Endothelial cell of umbilical vein (primary cell): ENCODE measurements around the gene MRTO4. TPM values are rescaled to one million over a fixed set of nuclear protein-coding genes. Genes with fewer than 3 reads are reported as not detected.

ENCODE experiments used
- BruUV-seq: library from RNA; stranded (reverse); fragments of 400-500 nt; replicated peaks from 2 replicates; lab custom pipeline; 2021; lab: Mats Ljungman, UMichigan
- CTCF ChIA-PET: fragments of 300-600, 350-600 bp; sonication (Branson Sonifier 250); formaldehyde crosslinking; loops from one replicate; lab custom pipeline; 2021; ENCODE audit warnings: antibody characterized with exemption, inconsistent platforms; lab: Charles Lee
- POLR2A ChIA-PET: fragments of 300-600, 350-600 bp; sonication (Branson Sonifier 250); formaldehyde crosslinking; loops from one replicate; lab custom pipeline; 2021; ENCODE audit warnings: antibody characterized with exemption, inconsistent platforms; lab: Charles Lee
- DNase-seq: peaks from one replicate; pipeline ENCODE4 v3.0.0-alpha.2; 2011; ENCODE audit warnings: low read depth, low spot score
- FAIRE-seq: peaks from 2 replicates; lab custom pipeline; 2011; peaks lifted over from hg19 to GRCh38; lab: Jason Lieb, UNC
- H2AFZ ChIP-seq: 2 replicates; pipeline ENCODE4 v1.6.0; 2012; ENCODE audit warnings: low read depth, low read length, control low read depth, inconsistent platforms
- H3K27ac ChIP-seq: 2 replicates; pipeline ENCODE4 v1.5.1; 2011; ENCODE audit warnings: low read depth, mild to moderate bottlenecking, control low read depth, low read length, moderate library complexity; ENCODE audit not compliant: insufficient read depth
- H3K27me3 ChIP-seq, 2 experiments: 2 replicates each; pipeline versions ENCODE4 v1.6.0 to v1.6.1; 2011; ENCODE audit warnings: low read length in 2 of 2, mixed read lengths in 1 of 2; ENCODE audit not compliant: control insufficient read depth in 2 of 2, insufficient read depth in 2 of 2
- H3K36me3 ChIP-seq, 2 experiments: 2 replicates in 1 of 2; 3 replicates in 1 of 2; pipeline ENCODE4 v1.5.1; 2011; ENCODE audit warnings: low read length in 2 of 2, mild to moderate bottlenecking in 1 of 2, moderate library complexity in 1 of 2; ENCODE audit not compliant: control insufficient read depth in 2 of 2, insufficient read depth in 2 of 2; ENCODE audit errors: extremely low read depth in 1 of 2
- H3K4me1 ChIP-seq: 3 replicates; pipeline ENCODE4 v1.5.1; 2011; ENCODE audit warnings: mild to moderate bottlenecking, low read length; ENCODE audit not compliant: control insufficient read depth, insufficient read depth; ENCODE audit errors: extremely low read depth
- H3K4me2 ChIP-seq: 2 replicates; pipeline ENCODE4 v1.6.1; 2011; ENCODE audit warnings: low read length, control low read depth, mixed read lengths; ENCODE audit not compliant: insufficient read depth
- H3K4me3 ChIP-seq, 3 experiments: fragments of 200-600 bp in 1 of 3; sonication (generic), shearing (Covaris generic) in 1 of 3; replicated peaks in 1 of 3; 2 replicates each; pipeline ENCODE4 v1.5.1; 2011 to 2016; ENCODE audit warnings: control low read depth in 3 of 3, low read length in 3 of 3, mild to moderate bottlenecking in 2 of 3, inconsistent platforms in 1 of 3, low read depth in 1 of 3, moderate library complexity in 1 of 3; ENCODE audit not compliant: insufficient read depth in 1 of 3
- H3K79me2 ChIP-seq: 2 replicates; pipeline ENCODE4 v1.6.0; 2012; ENCODE audit warnings: low read length, inconsistent platforms; ENCODE audit not compliant: control insufficient read depth, insufficient read depth
- H3K9ac ChIP-seq: replicated peaks from 2 replicates; pipeline ENCODE3; 2011; ENCODE audit warnings: low read length, control low read depth; ENCODE audit not compliant: insufficient read depth; ENCODE audit errors: extremely low read depth
- H3K9me1 ChIP-seq: replicated peaks from 3 replicates; pipeline ENCODE4 v1.6.0; 2011; ENCODE audit warnings: mild to moderate bottlenecking, low read length; ENCODE audit not compliant: control insufficient read depth, insufficient read depth; ENCODE audit errors: extremely low read depth
- H3K9me3 ChIP-seq: replicated peaks from 2 replicates; pipeline ENCODE4 v1.5.1; 2012; ENCODE audit warnings: low read length, inconsistent platforms; ENCODE audit not compliant: control insufficient read depth, insufficient read depth
- H4K20me1 ChIP-seq: replicated peaks from 2 replicates; pipeline ENCODE3; 2011; ENCODE audit warnings: mild to moderate bottlenecking, low read length; ENCODE audit not compliant: control insufficient read depth, insufficient read depth; ENCODE audit errors: extremely low read depth
- CTCF ChIP-seq, 2 donors: IDR thresholded peaks; 1 replicate in 1 of 2; 2 replicates in 1 of 2; pipeline ENCODE4 v1.5.1; 2011; ENCODE audit warnings: low read length in 2 of 2, mild to moderate bottlenecking in 2 of 2, moderate library complexity in 2 of 2, control low read depth in 1 of 2, inconsistent platforms in 1 of 2, low read depth in 1 of 2; ENCODE audit not compliant: insufficient read depth in 1 of 2; ENCODE audit errors: extremely low read depth in 1 of 2
- EZH2 ChIP-seq: IDR thresholded peaks from 2 replicates; pipeline ENCODE4 v1.6.1; 2012; ENCODE audit warnings: borderline replicate concordance, low read depth, mild to moderate bottlenecking, moderate library complexity, low read length, inconsistent platforms; ENCODE audit not compliant: severe bottlenecking
- FOS ChIP-seq: IDR thresholded peaks from 2 replicates; pipeline ENCODE4 v1.6.1; 2011; ENCODE audit warnings: mild to moderate bottlenecking, low read length, moderate library complexity, borderline replicate concordance; ENCODE audit not compliant: insufficient read depth
- GATA2 ChIP-seq: IDR thresholded peaks from 2 replicates; pipeline ENCODE4 v1.7.0; 2011; ENCODE audit warnings: low read depth, mild to moderate bottlenecking, moderate library complexity, mixed read lengths, low read length; ENCODE audit not compliant: insufficient read length, insufficient read depth
- JUN ChIP-seq: IDR thresholded peaks from 2 replicates; pipeline ENCODE4 v1.6.1; 2011; ENCODE audit warnings: borderline replicate concordance, low read depth; ENCODE audit not compliant: insufficient read length, insufficient read depth
- MAX ChIP-seq: IDR thresholded peaks from 2 replicates; pipeline ENCODE4 v1.6.1; 2011; ENCODE audit not compliant: insufficient read depth, insufficient read length
- MYC ChIP-seq: IDR thresholded peaks from one replicate; pipeline ENCODE4 v1.6.1; 2011; ENCODE audit warnings: mild to moderate bottlenecking, low read depth, low read length
- POLR2A ChIP-seq: IDR thresholded peaks from 2 replicates; pipeline ENCODE4 v1.6.1; 2012; ENCODE audit warnings: low read depth, mild to moderate bottlenecking, control low read depth, low read length
- POLR2AphosphoS5 ChIP-seq: IDR thresholded peaks from 2 replicates; pipeline ENCODE4 v1.6.1; 2012; ENCODE audit warnings: low read depth, mild to moderate bottlenecking, control low read depth, low read length, moderate library complexity; ENCODE audit not compliant: insufficient read depth
- dilution Hi-C: fragments of 300-500 bp; cut with MboI; formaldehyde crosslinking; loops from one replicate; pipeline ENCODE4 v1.15.0; 2019; ENCODE audit warnings: low sequenced_read_pairs; ENCODE audit not compliant: extremely low pct_ligation_motif_present
- intact Hi-C: fragments of 100-400 bp; cut with micrococcal nuclease; formaldehyde crosslinking; loops from one replicate; pipeline ENCODE4 v1.10.0; 2022
- polyA plus RNA-seq, 4 experiments: library from polyadenylated mRNA; depleted of rRNA in 3 of 4; stranded (reverse) in 3 of 4; unstranded in 1 of 4; fragments of >200 nt; gene quantifications; 2 replicates each; pipeline versions ENCODE4 v1.2.1 to v1.2.3, GENCODE V29; 2011 to 2012; ENCODE audit warnings: missing spikeins in 1 of 4
- total RNA-seq: library from RNA; stranded (reverse); gene quantifications from 2 replicates; pipeline ENCODE4 v1.2.3, GENCODE V29; 2021

The MRTO4 gene
- total and polyA plus RNA-seq, 2 donors (not counting 3 experiments of a cell fraction or from before 2014, with no cell fraction given), result 33.6 to 49.4 TPM

GRCh38 chr1:19308509-19308907, 56.9 kb downstream of the MRTO4 start:
- H3K27me3 ChIP-seq, result no peaks in the 10 kb centered on the region
- H3K9me1 ChIP-seq, result no peaks in the 10 kb centered on the region
- TF ChIP-seq JUN (no peak), GATA2 (no peak), POLR2A (no peak), POLR2AphosphoS5 (no peak), MYC (no peak), MAX (no peak), FOS (no peak), EZH2 (no peak), CTCF (IDR thresholded peaks at IDR 0.05; ENCODE audit: extremely low read depth in 1 of 2, insufficient read depth in 1 of 2, low read depth in 1 of 2, low read length in 2 of 2) (no peak)
- H3K4me1 ChIP-seq, result peaks cover 13% of the 10 kb centered on the region
- peaks cover 8 to 18% of the 10 kb centered on the region in 2 experiments for H3K36me3 ChIP-seq
- no peak overlapping the region for H3K9ac ChIP-seq
- BruUV-seq, result no TSS peak
- ChIA-PET POLR2A (no interaction called here), CTCF (no interaction called here)
- no peak overlapping the region for H3K27ac ChIP-seq
- intact Hi-C loops, result no loop called here
- H3K4me3 ChIP-seq, result no peak overlapping the region
- H3K79me2 ChIP-seq, result peaks cover 12% of the 10 kb centered on the region
- no peaks in the 10 kb centered on the region for H3K9me3 ChIP-seq
- H2AFZ ChIP-seq, result no peak overlapping the region
- DNase-seq (no peak), FAIRE-seq (no peak)
- no peak overlapping the region for H3K4me2 ChIP-seq
- no peaks in the 10 kb centered on the region for H4K20me1 ChIP-seq
- dilution Hi-C loops, result no loop called here
